ENCODE measurements around the gene MYO5B.

Gene MYO5B

GRCh38 chr18:50038448-50038847 lies 156.5 kb downstream of the MYO5B start:
- TF ChIP-seq CTCF (conservative IDR thresholded peaks at IDR 0.05) = no peak

GRCh38 chr18:50034029-50034428 lies 160.9 kb downstream of the MYO5B start:
- TF ChIP-seq CTCF (conservative IDR thresholded peaks at IDR 0.05) = no peak
- no peak overlapping the region for H3K27ac ChIP-seq

More at GRCh38 chr18:50038448-50038847, 156.5 kb downstream of the MYO5B start:
- no peak overlapping the region for H3K27ac ChIP-seq

- no peak for TF ChIP-seq CTCF (conservative IDR thresholded peaks at IDR 0.05)
- no peak overlapping the region for H3K27ac ChIP-seq
Observed at GRCh38 chr18:50033004-50033403, 161.9 kb downstream of the MYO5B start.

- H3K27ac ChIP-seq = no peak overlapping the region
- TF ChIP-seq CTCF (conservative IDR thresholded peaks at IDR 0.05) = no peak
Observed at GRCh38 chr18:50030146-50030545, 164.8 kb downstream of the MYO5B start.

- no peak for TF ChIP-seq CTCF (conservative IDR thresholded peaks at IDR 0.05)
- no peak overlapping the region for H3K27ac ChIP-seq
Observed at GRCh38 chr18:50027996-50028395, 167.0 kb downstream of the MYO5B start.

GRCh38 chr18:50024466-50024865 lies 170.5 kb downstream of the MYO5B start:
- no peak overlapping the region for H3K27ac ChIP-seq
- no peak for TF ChIP-seq CTCF (conservative IDR thresholded peaks at IDR 0.05)

GRCh38 chr18:50022985-50023384 lies 172.0 kb downstream of the MYO5B start:
- H3K27ac ChIP-seq = no peak overlapping the region
- TF ChIP-seq CTCF (conservative IDR thresholded peaks at IDR 0.05) = no peak

GRCh38 chr18:50014606-50015005 lies 180.3 kb downstream of the MYO5B start:
- no peak for TF ChIP-seq CTCF (conservative IDR thresholded peaks at IDR 0.05)
- no peak overlapping the region for H3K27ac ChIP-seq

All from VCaP (cell line).